Lower lobe of right lung (tissue), 2 donors: ENCODE data around the gene PSD2. TPM values are rescaled to one million over a fixed set of nuclear protein-coding genes. Genes with fewer than 3 reads are reported as not detected.

Experiments
- ATAC-seq, 2 donors: fragments of 200-7000 bp; cut with Tn5 transposase; one replicate each; pipeline ENCODE4 v1.9.1; 2020 to 2022; ENCODE audit warnings: mild to moderate bottlenecking in 2 of 2, moderate library complexity in 2 of 2
- DNase-seq: peaks from one replicate; pipeline ENCODE4 v3.0.0-alpha.2; 2020
- H3K27ac ChIP-seq: fragments of 200-600 bp; one replicate; pipeline ENCODE4 v1.8.0; 2022
- H3K27me3 ChIP-seq: fragments of 200-600 bp; one replicate; pipeline ENCODE4 v1.8.0; 2022; ENCODE audit warnings: low read depth
- H3K36me3 ChIP-seq: fragments of 200-600 bp; one replicate; pipeline ENCODE4 v1.8.0; 2022; ENCODE audit warnings: mild to moderate bottlenecking
- H3K4me1 ChIP-seq: fragments of 200-600 bp; one replicate; pipeline ENCODE4 v1.8.0; 2022
- H3K4me3 ChIP-seq: fragments of 200-600 bp; one replicate; pipeline ENCODE4 v1.8.0; 2022; ENCODE audit warnings: mild to moderate bottlenecking
- H3K9me3 ChIP-seq: fragments of 200-600 bp; one replicate; pipeline ENCODE4 v1.8.0; 2022
- CTCF ChIP-seq: fragments of 200-600 bp; IDR thresholded peaks from one replicate; pipeline ENCODE4 v1.8.0; 2022; ENCODE audit warnings: antibody characterized with exemption, mild to moderate bottlenecking
- intact Hi-C: fragments of 100-400 bp; cut with DNase I; formaldehyde crosslinking; loops from one replicate; pipeline ENCODE4 v1.11.0; 2022
- total RNA-seq: library from RNA; stranded (reverse); fragmentation: NEBNext Ultra II Directional; extraction: Animal tissue kit (Norgen Biotek cat#: 25700); gene quantifications from one replicate; pipeline ENCODE4 v1.2.1, GENCODE V29; 2021
- donor health status: DM: no; HTN: yes; CAD: no; lungs with severe emphysema.

The PSD2 gene
- total RNA-seq, 1 donor from 2014 or later = not detected

- DNase-seq (no peak), ATAC-seq (no peak)
- Histone ChIP-seq H3K4me3 (no peak overlapping the region), H3K36me3 (no peaks in the 10 kb centered on the region), H3K4me1 (peaks cover 13% of the 10 kb centered on the region), H3K9me3 (no peaks in the 10 kb centered on the region), H3K27ac (no peak overlapping the region), H3K27me3 (no peaks in the 10 kb centered on the region)
- no peak for TF ChIP-seq CTCF
- intact Hi-C loops = no loop called here
Measured at GRCh38 chr5:139852696-139853095, 57.1 kb downstream of the PSD2 start.

- DNase-seq (no peak), ATAC-seq (no peak)
- Histone ChIP-seq H3K4me1 (peaks cover 10% of the 10 kb centered on the region), H3K36me3 (no peaks in the 10 kb centered on the region), H3K9me3 (no peaks in the 10 kb centered on the region), H3K4me3 (no peak overlapping the region), H3K27me3 (no peaks in the 10 kb centered on the region), H3K27ac (no peak overlapping the region)
- intact Hi-C loops = no loop called here
- TF ChIP-seq CTCF = no peak
Measured at GRCh38 chr5:139854029-139854605, 58.5 kb downstream of the PSD2 start.

GRCh38 chr5:139854953-139855352, 59.3 kb downstream of the PSD2 start:
- no peak for TF ChIP-seq CTCF
- H3K4me1 ChIP-seq = peaks cover 1% of the 10 kb centered on the region
- DNase-seq (no peak), ATAC-seq (no peak)
- H3K4me3 ChIP-seq = no peak overlapping the region
- no peaks in the 10 kb centered on the region for H3K9me3 ChIP-seq
- no peaks in the 10 kb centered on the region for H3K36me3 ChIP-seq
- intact Hi-C loops = no loop called here
- no peak overlapping the region for H3K27ac ChIP-seq
- H3K27me3 ChIP-seq = no peaks in the 10 kb centered on the region

- Histone ChIP-seq H3K9me3 (no peaks in the 10 kb centered on the region), H3K36me3 (no peaks in the 10 kb centered on the region), H3K27ac (no peak overlapping the region), H3K4me1 (no peaks in the 10 kb centered on the region), H3K27me3 (no peaks in the 10 kb centered on the region), H3K4me3 (no peak overlapping the region)
- no peak for TF ChIP-seq CTCF
- intact Hi-C loops = no loop called here
- DNase-seq = no peak
- ATAC-seq = no peak
Measured at GRCh38 chr5:139855451-139855850, 59.8 kb downstream of the PSD2 start.

GRCh38 chr5:139855946-139856540, 60.4 kb downstream of the PSD2 start:
- H3K27me3 ChIP-seq = no peaks in the 10 kb centered on the region
- DNase-seq (no peak), ATAC-seq (no peak)
- no peaks in the 10 kb centered on the region for H3K36me3 ChIP-seq
- no peak for TF ChIP-seq CTCF
- H3K4me3 ChIP-seq = no peak overlapping the region
- no peaks in the 10 kb centered on the region for H3K4me1 ChIP-seq
- H3K9me3 ChIP-seq = no peaks in the 10 kb centered on the region
- H3K27ac ChIP-seq = no peak overlapping the region
- intact Hi-C loops = no loop called here
